Testis (tissue), 2 donors: ENCODE data around the gene HLA-DMB.

Experiments
- CTCF ChIP-seq, 3 experiments: fragments of 450-650 bp in 2 of 3; fragments of 200-600 bp in 1 of 3; sonication (generic) in 1 of 3; IDR thresholded peaks; one replicate each; pipeline ENCODE4 v1.5.1; 2016 to 2019; ENCODE audit warnings: antibody characterized with exemption in 3 of 3, mild to moderate bottlenecking in 2 of 3, moderate library complexity in 1 of 3
- POLR2A ChIP-seq: fragments of 450-650 bp; IDR thresholded peaks from one replicate; pipeline ENCODE4 v1.6.1; 2017; ENCODE audit warnings: antibody characterized with exemption, mild to moderate bottlenecking, moderate library complexity

GRCh38 chr6:32977953-32978324 is 37.1 kb upstream of the HLA-DMB start:
- no peak for TF ChIP-seq POLR2A
- TF ChIP-seq CTCF (IDR thresholded peaks at IDR 0.05) = no peak
